Sigmoid colon (tissue), 7 donors: ENCODE data around the gene ATXN2. TPM values are rescaled to one million over a fixed set of nuclear protein-coding genes. Genes with fewer than 3 reads are reported as not detected.

Experiments
- DNase-seq: peaks from one replicate; pipeline ENCODE4 v3.0.0-alpha.2; 2019
- H3K27ac ChIP-seq, 4 donors: fragments of 200-600 bp; sonication (generic); one replicate each; pipeline ENCODE4 v1.5.1; 2016 to 2019; ENCODE audit warnings: mild to moderate bottlenecking in 1 of 4
- H3K27me3 ChIP-seq, 3 donors: fragments of 200-600 bp; sonication (generic); one replicate each; pipeline ENCODE4 v1.5.1; 2019; ENCODE audit warnings: mild to moderate bottlenecking in 1 of 3
- H3K36me3 ChIP-seq, 4 donors: fragments of 200-600 bp; sonication (generic); one replicate each; pipeline ENCODE4 v1.5.1; 2016 to 2019
- H3K4me1 ChIP-seq, 4 donors: fragments of 200-600 bp; sonication (generic); one replicate each; pipeline ENCODE4 v1.5.1; 2017 to 2019
- H3K4me3 ChIP-seq, 4 donors: fragments of 200-600 bp; sonication (generic); one replicate each; pipeline ENCODE4 v1.5.1; 2017 to 2019; ENCODE audit warnings: mild to moderate bottlenecking in 2 of 4, moderate library complexity in 1 of 4
- H3K9me3 ChIP-seq, 4 donors: fragments of 200-600 bp in 3 of 4; sonication (generic) in 3 of 4; one replicate each; pipeline versions ENCODE4 v1.5.1 to v1.6.1; 2013 to 2019
- CTCF ChIP-seq, 4 experiments: fragments of 450-650 bp in 3 of 4; fragments of 200-600 bp in 1 of 4; IDR thresholded peaks; one replicate each; pipeline ENCODE4 v1.5.1; 2016 to 2019; ENCODE audit warnings: antibody characterized with exemption in 4 of 4, mild to moderate bottlenecking in 3 of 4, moderate library complexity in 2 of 4
- EP300 ChIP-seq, 4 donors: sonication (generic); formaldehyde crosslinking; IDR thresholded peaks; one replicate each; pipeline ENCODE4 v1.6.1; 2017; ENCODE audit warnings: antibody characterized with exemption in 4 of 4
- POLR2A ChIP-seq, 2 donors: fragments of 450-650 bp; IDR thresholded peaks; one replicate each; pipeline ENCODE4 v1.6.1; 2016; ENCODE audit warnings: antibody characterized with exemption in 2 of 2, mild to moderate bottlenecking in 2 of 2, moderate library complexity in 2 of 2
- POLR2AphosphoS5 ChIP-seq, 4 donors: sonication (generic); formaldehyde crosslinking; IDR thresholded peaks; one replicate each; pipeline ENCODE4 v1.6.1; 2017; ENCODE audit warnings: antibody characterized with exemption in 4 of 4
- WGBS, 2 donors: extraction: QIAGEN DNeasy Blood & Tissue Kit; methylation state at CpG; one replicate each; pipeline ENCODE4 v1.1.7; 2013; 5-methylcytosine and 5-hydroxymethylcytosine counted together
- intact Hi-C: fragments of 100-400 bp; cut with DNase I; formaldehyde crosslinking; loops from one replicate; pipeline ENCODE4 v1.15.1; 2023
- polyA plus RNA-seq, 3 donors: library from polyadenylated mRNA; stranded (reverse); fragments of 200-250 nt; gene quantifications; one replicate each; pipeline ENCODE4 v1.2.3, GENCODE V29; 2013
- total RNA-seq, 4 donors: library from RNA; depleted of rRNA; stranded (reverse); fragments of >200 nt; gene quantifications; one replicate each; pipeline ENCODE4 v1.1.0, GENCODE V29; 2016
- donor health status: healthy with polysubstance abuse.
- donor health status: Bipolar disorder and iron deficiency.
- donor health status: healthy.

Gene ATXN2
- total RNA-seq: 100 to 1,000 TPM in 1 of 4 donors, 10 to 100 TPM in 3; 42.5 to 119 (median 54.7) TPM
- 10 to 100 TPM in 2 of 3 donors, 1 to 10 TPM in 1; 6.5 to 24.3 (median 10.2) TPM for polyA plus RNA-seq

DNA sequence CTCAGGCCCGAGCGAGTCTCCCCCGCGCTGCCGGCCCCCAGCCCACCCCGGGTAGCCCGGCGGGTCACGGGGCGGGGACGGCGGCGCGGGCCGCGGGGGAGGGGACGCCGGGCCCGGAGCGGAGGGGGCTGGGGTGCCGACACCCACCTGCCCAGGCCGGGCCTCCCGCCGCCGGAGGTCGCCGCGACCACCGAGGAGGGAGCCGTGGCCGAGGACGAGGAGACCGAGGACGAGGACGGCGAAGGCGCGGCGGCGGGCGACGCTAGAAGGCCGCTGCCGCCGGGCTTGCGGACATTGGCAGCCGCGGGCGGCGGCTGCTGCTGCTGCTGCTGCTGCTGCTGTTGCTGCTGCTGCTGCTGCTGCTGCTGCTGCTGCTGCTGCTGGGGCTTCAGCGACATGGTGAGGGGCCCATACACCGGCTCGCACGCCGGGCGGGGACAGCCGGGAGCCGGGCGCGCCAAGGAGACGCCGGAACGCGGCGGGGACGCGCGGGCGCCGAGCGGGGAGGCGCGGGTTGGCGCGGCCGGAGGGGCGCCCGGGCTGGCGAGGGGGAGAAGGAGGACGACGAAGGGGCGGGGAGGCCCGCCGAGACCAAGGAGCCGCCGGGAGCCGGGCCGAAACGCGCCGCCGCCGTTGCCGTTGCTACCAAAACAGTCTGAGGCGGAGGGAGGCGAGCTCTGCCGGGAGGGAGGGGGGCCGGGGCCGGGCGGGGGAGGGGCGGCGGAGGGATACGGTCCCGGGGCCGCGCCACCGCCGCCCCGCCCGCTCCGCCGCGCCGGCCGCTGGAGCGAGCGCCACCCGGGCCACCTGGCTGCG lies at the start of gene ATXN2:
Gene ATXN2, minus strand, starts transcription at position 679 of the 816 bp plus-strand sequence. Its CDS starts 281 bp downstream, at position 398.
- TF ChIP-seq EP300 (IDR thresholded peaks at IDR 0.05): no peak
- peak in 1 of 4 donors; percentile 1 for TF ChIP-seq POLR2AphosphoS5 (IDR thresholded peaks at IDR 0.05)
- no peak for TF ChIP-seq POLR2A (IDR thresholded peaks at IDR 0.05)
- Histone ChIP-seq H3K4me1 (peaks cover 0 to 44% (median 39%) of the 10 kb centered on the region in 4 donors), H3K27me3 (no peaks in the 10 kb centered on the region), H3K9me3 (no peaks in the 10 kb centered on the region), H3K4me3 (peak within 1 kb of the TSS; percentile 83 to 97 (median 96)), H3K36me3 (no peaks in the 10 kb centered on the region), H3K27ac (peak within 1 kb of the TSS; percentile 96 to 99 (median 98))
- peak; percentile 83 for DNase-seq
- intact Hi-C loops: loop anchor here (5.0 kb wide), 2 partner anchors 38 to 88 kb away; partner anchors contain the start of genes ACAD10 and BRAP
- 1% methylated on average over 119 of the region's 119 CpGs for WGBS, 2 donors

GRCh38 chr12:111645433-111645832 lies 46.3 kb upstream of the ATXN2 start:
- Histone ChIP-seq H3K4me3 (no peak overlapping the region), H3K9me3 (no peaks in the 10 kb centered on the region), H3K4me1 (peaks cover 0 to 21% (median 19%) of the 10 kb centered on the region in 4 donors), H3K27ac (no peak overlapping the region), H3K36me3 (peaks cover 0 to 79% (median 50%) of the 10 kb centered on the region in 4 donors), H3K27me3 (no peaks in the 10 kb centered on the region)
- intact Hi-C loops: no loop called here
- 69 to 84% methylated on average over 5 of the region's 5 CpGs for WGBS, 2 donors
- DNase-seq: no peak
- TF ChIP-seq EP300 (IDR thresholded peaks at IDR 0.05) (no peak), POLR2AphosphoS5 (IDR thresholded peaks at IDR 0.05) (no peak), POLR2A (IDR thresholded peaks at IDR 0.05) (no peak), CTCF (IDR thresholded peaks at IDR 0.05) (no peak)

GRCh38 chr12:111643427-111643826 lies 44.3 kb upstream of the ATXN2 start:
- H3K27ac ChIP-seq: peak overlapping the region; percentile 8 to 70 (median 60)

DNA sequence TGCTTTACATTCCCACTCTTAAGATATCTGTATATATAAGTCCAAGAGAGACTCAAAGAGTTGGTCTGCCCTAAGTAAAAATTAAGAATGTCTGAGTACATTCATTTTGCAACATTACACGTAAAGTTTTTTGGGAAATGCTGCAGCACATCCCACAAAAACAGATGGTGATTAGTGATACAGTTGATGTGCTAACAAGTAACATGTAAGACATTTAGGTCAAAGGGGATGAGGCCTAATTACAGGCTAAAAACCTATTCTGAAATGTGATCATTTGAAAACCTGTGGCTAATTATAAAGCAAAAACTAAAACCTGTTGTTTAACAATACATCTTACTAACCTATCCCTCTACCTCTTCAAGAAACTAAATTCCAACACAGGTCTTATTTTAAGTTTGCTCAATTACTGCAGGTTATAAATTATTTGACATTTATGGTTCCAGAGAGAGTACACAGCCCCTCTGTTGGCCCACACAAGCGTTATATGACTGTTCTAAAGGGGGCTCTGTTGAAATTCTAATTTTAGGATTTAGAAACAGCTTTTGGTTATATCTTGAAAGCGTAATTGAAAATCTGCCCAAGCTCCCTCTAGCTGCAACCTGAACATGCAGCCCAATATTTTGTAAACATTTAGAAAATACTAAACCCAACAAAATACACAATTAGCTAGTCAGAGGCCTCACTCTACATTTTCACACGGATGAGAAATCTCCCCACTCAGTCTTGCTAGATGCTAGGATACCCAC lies 43.7 kb upstream of the ATXN2 start:
- Histone ChIP-seq H3K4me3 (no peak overlapping the region), H3K36me3 (peaks cover 0 to 54% (median 32%) of the 10 kb centered on the region in 4 donors), H3K9me3 (no peaks in the 10 kb centered on the region), H3K27me3 (no peaks in the 10 kb centered on the region), H3K4me1 (peaks cover 0 to 21% (median 19%) of the 10 kb centered on the region in 4 donors), H3K27ac (peak overlapping the region; percentile 8 to 70 (median 60))
- no peak for DNase-seq
- TF ChIP-seq EP300 (IDR thresholded peaks at IDR 0.05) (no peak), POLR2AphosphoS5 (IDR thresholded peaks at IDR 0.05) (no peak), CTCF (IDR thresholded peaks at IDR 0.05) (no peak), POLR2A (IDR thresholded peaks at IDR 0.05) (no peak)
- WGBS, 2 donors: 70 to 78% methylated on average over 4 of the region's 4 CpGs
- intact Hi-C loops: no loop called here

More at GRCh38 chr12:111643427-111643826, 44.3 kb upstream of the ATXN2 start:
- H3K4me3 ChIP-seq: no peak overlapping the region
- no peaks in the 10 kb centered on the region for H3K9me3 ChIP-seq
- TF ChIP-seq EP300 (IDR thresholded peaks at IDR 0.05) (no peak), CTCF (IDR thresholded peaks at IDR 0.05) (no peak), POLR2AphosphoS5 (IDR thresholded peaks at IDR 0.05) (no peak), POLR2A (IDR thresholded peaks at IDR 0.05) (no peak)
- peaks cover 0 to 21% (median 19%) of the 10 kb centered on the region in 4 donors for H3K4me1 ChIP-seq
- DNase-seq: no peak
- 16 to 62% methylated on average over 3 of the region's 3 CpGs for WGBS, 2 donors
- intact Hi-C loops: no loop called here
- H3K36me3 ChIP-seq: peaks cover 0 to 60% (median 35%) of the 10 kb centered on the region in 4 donors
- no peaks in the 10 kb centered on the region for H3K27me3 ChIP-seq
